SK-N-DZ (cell line): Measurements from ENCODE around the gene TAS2R50.

Experiments
- DNase-seq: peaks from one replicate; pipeline ENCODE4 v3.0.0-alpha.2; 2015; ENCODE audit warnings: low spot score

The TAS2R50 gene

DNA sequence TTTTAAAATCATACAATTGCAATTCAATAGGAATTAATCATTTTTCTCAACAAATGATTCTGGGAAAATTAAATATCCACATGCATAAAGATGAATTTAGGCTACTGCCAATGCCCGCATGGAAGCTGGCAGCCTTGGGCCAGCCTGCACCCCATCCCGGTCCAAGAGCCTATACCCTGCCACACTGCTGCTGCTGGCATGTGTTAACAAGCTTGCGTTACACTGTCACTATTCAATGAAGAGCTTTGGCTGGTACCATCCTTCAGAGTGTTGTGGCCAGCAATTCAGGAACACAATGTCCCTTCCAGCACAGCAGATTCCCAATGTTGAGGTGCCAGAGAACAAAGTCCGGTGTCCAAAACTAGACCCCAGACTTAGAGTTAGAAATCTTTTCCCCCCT, 34.1 kb downstream of the TAS2R50 start:
- no peak for DNase-seq

DNA sequence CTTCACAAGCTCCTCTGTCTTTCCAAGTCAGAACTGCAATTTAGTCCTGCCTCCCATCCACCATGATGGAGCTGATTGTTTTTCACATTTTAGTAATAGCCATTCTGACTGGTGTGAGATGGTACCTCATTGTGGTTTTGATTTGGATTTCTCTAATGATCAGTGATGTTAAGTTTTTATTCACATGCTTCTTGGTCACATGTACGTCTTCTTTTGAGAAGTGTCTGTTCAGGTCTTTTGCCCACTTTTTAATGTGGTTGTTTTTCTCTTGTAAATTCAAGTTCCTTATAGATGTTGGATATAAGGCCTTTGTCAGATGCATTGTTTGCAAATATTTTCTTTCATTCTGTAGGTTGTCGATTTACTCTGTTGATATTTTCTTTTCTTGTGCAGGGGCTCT, 43.5 kb downstream of the TAS2R50 start:
- no peak for DNase-seq

DNA sequence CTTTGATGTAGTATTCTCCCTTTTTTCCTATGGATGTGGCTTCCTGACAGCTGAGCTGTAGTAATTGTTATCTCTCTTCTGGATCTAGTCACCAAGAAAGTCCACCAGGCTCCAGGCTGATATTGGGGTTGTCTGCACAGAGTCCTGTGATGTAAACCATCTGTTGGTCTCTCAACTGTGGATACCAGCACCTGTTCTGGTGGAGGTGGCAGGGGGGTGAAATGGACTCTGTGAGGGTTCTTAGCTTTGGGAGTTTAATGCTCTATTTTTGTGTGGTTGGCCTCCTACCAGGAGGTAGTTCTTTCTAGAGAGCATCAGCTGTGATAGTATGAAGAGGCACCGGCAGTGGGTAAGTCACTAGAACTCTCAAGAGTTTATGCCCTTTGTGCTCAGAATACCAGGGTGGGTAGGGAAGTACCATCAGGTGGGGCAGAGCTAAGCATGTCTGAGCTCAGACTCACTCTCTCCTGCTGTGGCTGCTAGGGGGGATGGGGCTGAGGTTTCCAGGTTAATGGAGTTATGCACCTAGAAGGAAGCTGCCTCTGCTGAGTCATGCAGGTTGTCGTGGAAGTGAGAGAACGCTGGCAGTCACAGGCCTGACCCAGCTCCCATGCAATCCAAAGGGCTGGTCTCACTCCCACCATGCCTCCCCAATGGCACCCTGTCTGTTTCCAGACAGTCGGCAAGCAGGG, 44.6 kb downstream of the TAS2R50 start:
- peak; percentile 68 for DNase-seq

DNA sequence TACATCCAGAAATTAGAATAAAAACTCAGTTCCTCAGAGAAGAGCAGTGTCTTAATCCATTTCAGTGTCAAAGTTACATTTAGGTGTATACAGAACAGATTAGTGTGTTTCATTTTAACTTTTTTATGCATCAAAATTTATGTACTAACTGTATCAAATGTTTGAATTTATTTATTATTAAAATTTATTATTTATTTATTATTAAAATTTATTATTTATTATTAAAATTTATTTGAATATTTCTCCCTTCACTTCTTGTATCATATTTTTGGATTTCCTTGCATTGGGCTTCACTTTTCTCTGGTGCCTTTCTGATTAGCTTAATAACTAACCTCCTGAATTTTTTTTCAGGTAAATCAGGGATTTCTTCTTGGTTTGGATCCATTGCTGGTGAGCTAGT, 45.3 kb downstream of the TAS2R50 start:
- no peak for DNase-seq

DNA sequence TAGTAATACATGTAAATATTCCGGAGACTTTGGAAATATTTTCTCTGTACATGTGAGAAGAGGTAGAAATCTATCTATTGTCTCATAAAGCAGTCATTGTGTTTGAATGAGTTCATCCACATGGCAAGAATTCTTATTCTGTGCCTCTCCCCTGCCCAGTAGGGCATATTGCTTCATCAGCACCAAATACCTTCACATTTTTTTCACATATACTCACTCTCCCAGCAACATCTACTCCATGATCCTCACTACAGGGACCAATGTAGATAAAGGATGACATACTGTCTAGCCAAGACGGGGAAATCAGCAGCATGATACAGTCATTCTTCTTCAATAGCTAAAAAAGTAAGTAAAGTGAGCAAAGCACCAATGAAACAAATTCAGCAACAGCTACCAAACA, 46.3 kb downstream of the TAS2R50 start:
- no peak for DNase-seq

DNA sequence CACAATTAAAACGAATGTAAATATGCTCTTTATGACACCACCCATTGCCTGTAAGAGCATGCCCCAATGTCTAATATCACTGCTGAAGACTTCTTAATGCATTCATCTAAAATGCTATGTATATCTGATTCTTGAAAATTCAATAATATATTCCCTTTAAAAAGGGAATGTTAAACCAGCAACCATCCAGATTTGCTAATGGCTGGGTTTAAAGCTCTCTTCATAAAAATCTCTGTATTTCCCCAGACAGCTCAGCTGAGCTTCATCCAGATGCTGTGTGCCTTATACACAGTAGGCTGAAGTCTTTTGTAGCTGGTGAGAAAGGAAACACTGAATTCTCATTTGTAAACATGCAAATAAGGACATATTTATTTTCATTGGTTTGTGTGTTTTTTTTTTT, 47.5 kb downstream of the TAS2R50 start, which contains the start of gene TAS2R14:
TAS2R14 (minus strand) TSS at position 101 of the 400 bp plus-strand sequence; CDS start at position 45, 56 bp downstream.
- DNase-seq = no peak

DNA sequence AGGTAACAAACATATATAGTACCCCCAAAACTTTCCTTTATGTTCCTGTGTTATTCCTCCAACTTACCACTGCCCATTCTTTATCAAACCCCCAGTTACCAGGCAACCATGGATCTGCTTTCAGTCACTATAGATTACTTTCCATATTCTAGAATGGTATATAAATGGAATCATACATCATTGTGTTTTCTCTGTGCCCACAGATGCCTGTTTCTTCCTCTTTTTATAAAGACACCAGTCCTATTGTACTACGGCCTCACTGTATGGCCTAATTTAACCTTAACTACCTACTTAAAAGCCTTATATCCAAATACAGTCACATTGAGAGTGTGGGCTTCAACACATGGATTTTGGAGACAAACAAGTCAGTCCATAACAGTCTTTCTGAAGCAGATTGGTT, 50.2 kb downstream of the TAS2R50 start:
- no peak for DNase-seq
